Left lung (tissue), 14 donors: Measurements from ENCODE around the gene GPX1. TPM values are rescaled to one million over a fixed set of nuclear protein-coding genes. Genes with fewer than 3 reads are reported as not detected.
"Not testable (repeated sequence)": the region's sequence is repeated elsewhere in the genome, so short reads cannot be mapped to it uniquely, and the experiment has no call there.

Experiments used
- ATAC-seq: fragments of 200-7000 bp; cut with Tn5 transposase; one replicate; pipeline ENCODE4 v1.9.1; 2020; ENCODE audit warnings: moderate library complexity
- DNase-seq, 4 donors: peaks; one replicate each; pipeline ENCODE4 v3.0.0-alpha.2; 2013 to 2020
- H3K27ac ChIP-seq, 2 donors: fragments of 200-600 bp; sonication (generic) in 1 of 2; one replicate each; pipeline versions ENCODE4 v1.5.0 to v1.8.0; 2020 to 2021
- H3K27me3 ChIP-seq, 2 donors: fragments of 200-600 bp; sonication (generic) in 1 of 2; one replicate each; pipeline versions ENCODE4 v1.5.0 to v1.8.0; 2020 to 2021
- H3K36me3 ChIP-seq, 2 donors: fragments of 200-600 bp; sonication (generic) in 1 of 2; one replicate each; pipeline versions ENCODE4 v1.5.0 to v1.8.0; 2020 to 2021
- H3K4me1 ChIP-seq, 2 donors: fragments of 200-600 bp; one replicate each; pipeline ENCODE4 v1.8.0; 2021
- H3K4me3 ChIP-seq, 2 donors: fragments of 200-600 bp; sonication (generic) in 1 of 2; one replicate each; pipeline versions ENCODE4 v1.5.0 to v1.8.0; 2020 to 2021; ENCODE audit warnings: mild to moderate bottlenecking in 1 of 2
- H3K9me3 ChIP-seq, 2 donors: fragments of 200-600 bp; sonication (generic) in 1 of 2; one replicate each; pipeline versions ENCODE4 v1.5.0 to v1.8.0; 2020 to 2021
- intact Hi-C, 2 donors: fragments of 100-400 bp; cut with DNase I; formaldehyde crosslinking; loops; one replicate each; pipeline versions ENCODE4 v1.11.2 to v1.14.2; 2022
- long read RNA-seq, 12 donors: library from polyadenylated mRNA in 2 of 12; unstranded in 2 of 12; transcript quantifications; one replicate each; pipeline ENCODE4 v2.0.0 and lab custom pipeline, GENCODE V29; 2019 to 2026
- polyA plus RNA-seq, 6 donors: library from polyadenylated mRNA; unstranded; fragments of 120-200 nt; gene quantifications; one replicate each; pipeline ENCODE4 v1.2.1, GENCODE V29; 2013; ENCODE audit not compliant: insufficient read length in 6 of 6
- total RNA-seq, 2 donors: library from RNA; stranded (reverse); fragmentation: NEBNext Ultra II Directional; extraction: Animal tissue kit (Norgen Biotek cat#: 25700); gene quantifications; one replicate each; pipeline ENCODE4 v1.2.1, GENCODE V29; 2021
- TF ChIP-seq, protein P1 (sequence below), 2 donors: fragments of 200-600 bp; sonication (generic) in 1 of 2; IDR thresholded peaks; one replicate each; pipeline versions ENCODE4 v1.5.0 to v1.8.0; 2021; ENCODE audit warnings: antibody characterized with exemption in 2 of 2
- donor health status: DM: no; HTN: yes; CAD: no.
- donor health status: DM: no; HTN: no; CAD: no.

Gene GPX1
- total RNA-seq (100 to 1,000 TPM; 468 to 518 TPM), polyA plus RNA-seq (100 to 1,000 TPM; 100 to 164 (median 131) TPM)
- long read RNA-seq, donor 1, transcript GPX1-202 (2 exons, 1,151 nt) = major isoform, 138 of 213 reads
- long read RNA-seq, donor 1, transcript GPX1-201 (1 exons, 1,135 nt) = minor isoform, 74 of 213 reads
- long read RNA-seq, donor 1, partial matches to known transcripts = 0 of 213 reads
- long read RNA-seq, donor 1, other reads (novel, unspliced or antisense) = 0 of 213 reads
- long read RNA-seq, donor 2, transcript GPX1-201 (1 exons, 1,135 nt) = minor isoform, 66 of 160 reads
- long read RNA-seq, donor 2, transcript GPX1-202 (2 exons, 1,151 nt) = major isoform, 94 of 160 reads
- long read RNA-seq, donor 2, partial matches to known transcripts = 0 of 160 reads
- long read RNA-seq, donor 2, other reads (novel, unspliced or antisense) = 0 of 160 reads
- long read RNA-seq, donor 3, transcript GPX1-202 (2 exons, 1,151 nt) = major isoform, 74 of 110 reads
- long read RNA-seq, donor 3, transcript GPX1-201 (1 exons, 1,135 nt) = minor isoform, 36 of 110 reads
- long read RNA-seq, donor 3, partial matches to known transcripts = 0 of 110 reads
- long read RNA-seq, donor 3, other reads (novel, unspliced or antisense) = 0 of 110 reads
- long read RNA-seq, donor 4, transcript GPX1-202 (2 exons, 1,151 nt) = major isoform, 820 of 835 reads
- long read RNA-seq, donor 4, transcript GPX1-205 (2 exons, 708 nt) = minor isoform, 9 of 835 reads
- long read RNA-seq, donor 4, partial matches to known transcripts = 0 of 835 reads
- long read RNA-seq, donor 4, other reads (novel, unspliced or antisense) = 2 of 835 reads
- long read RNA-seq, donor 5, transcript GPX1-201 (1 exons, 1,135 nt) = minor isoform, 52 of 152 reads
- long read RNA-seq, donor 5, transcript GPX1-202 (2 exons, 1,151 nt) = major isoform, 98 of 152 reads
- long read RNA-seq, donor 5, partial matches to known transcripts = 0 of 152 reads
- long read RNA-seq, donor 5, other reads (novel, unspliced or antisense) = 0 of 152 reads
- long read RNA-seq, donor 6, transcript GPX1-201 (1 exons, 1,135 nt) = minor isoform, 48 of 166 reads
- long read RNA-seq, donor 6, transcript GPX1-202 (2 exons, 1,151 nt) = major isoform, 117 of 166 reads
- long read RNA-seq, donor 6, partial matches to known transcripts = 0 of 166 reads
- long read RNA-seq, donor 6, other reads (novel, unspliced or antisense) = 0 of 166 reads
- long read RNA-seq, donor 7, transcript GPX1-201 (1 exons, 1,135 nt) = minor isoform, 34 of 99 reads
- long read RNA-seq, donor 7, transcript GPX1-202 (2 exons, 1,151 nt) = major isoform, 65 of 99 reads
- long read RNA-seq, donor 7, partial matches to known transcripts = 0 of 99 reads
- long read RNA-seq, donor 7, other reads (novel, unspliced or antisense) = 0 of 99 reads
- long read RNA-seq, donor 8, transcript GPX1-201 (1 exons, 1,135 nt) = minor isoform, 32 of 112 reads
- long read RNA-seq, donor 8, transcript GPX1-202 (2 exons, 1,151 nt) = major isoform, 76 of 112 reads
- long read RNA-seq, donor 8, partial matches to known transcripts = 0 of 112 reads
- long read RNA-seq, donor 8, other reads (novel, unspliced or antisense) = 0 of 112 reads
- long read RNA-seq, donor 9, transcript GPX1-201 (1 exons, 1,135 nt) = major isoform, 6 of 8 reads
- long read RNA-seq, donor 9, partial matches to known transcripts = 0 of 8 reads
- long read RNA-seq, donor 9, other reads (novel, unspliced or antisense) = 0 of 8 reads
- long read RNA-seq, donor 10, transcript GPX1-202 (2 exons, 1,151 nt) = major isoform, 701 of 710 reads
- long read RNA-seq, donor 10, transcript GPX1-201 (1 exons, 1,135 nt) = minor isoform, 6 of 710 reads
- long read RNA-seq, donor 10, partial matches to known transcripts = 0 of 710 reads
- long read RNA-seq, donor 10, other reads (novel, unspliced or antisense) = 3 of 710 reads
- long read RNA-seq, donor 11, transcript GPX1-202 (2 exons, 1,151 nt) = major isoform, 151 of 206 reads
- long read RNA-seq, donor 11, transcript GPX1-201 (1 exons, 1,135 nt) = minor isoform, 55 of 206 reads
- long read RNA-seq, donor 11, partial matches to known transcripts = 0 of 206 reads
- long read RNA-seq, donor 11, other reads (novel, unspliced or antisense) = 0 of 206 reads
- long read RNA-seq, donor 12, transcript GPX1-202 (2 exons, 1,151 nt) = major isoform, 136 of 164 reads
- long read RNA-seq, donor 12, transcript GPX1-201 (1 exons, 1,135 nt) = minor isoform, 28 of 164 reads
- long read RNA-seq, donor 12, partial matches to known transcripts = 0 of 164 reads
- long read RNA-seq, donor 12, other reads (novel, unspliced or antisense) = 0 of 164 reads

DNA sequence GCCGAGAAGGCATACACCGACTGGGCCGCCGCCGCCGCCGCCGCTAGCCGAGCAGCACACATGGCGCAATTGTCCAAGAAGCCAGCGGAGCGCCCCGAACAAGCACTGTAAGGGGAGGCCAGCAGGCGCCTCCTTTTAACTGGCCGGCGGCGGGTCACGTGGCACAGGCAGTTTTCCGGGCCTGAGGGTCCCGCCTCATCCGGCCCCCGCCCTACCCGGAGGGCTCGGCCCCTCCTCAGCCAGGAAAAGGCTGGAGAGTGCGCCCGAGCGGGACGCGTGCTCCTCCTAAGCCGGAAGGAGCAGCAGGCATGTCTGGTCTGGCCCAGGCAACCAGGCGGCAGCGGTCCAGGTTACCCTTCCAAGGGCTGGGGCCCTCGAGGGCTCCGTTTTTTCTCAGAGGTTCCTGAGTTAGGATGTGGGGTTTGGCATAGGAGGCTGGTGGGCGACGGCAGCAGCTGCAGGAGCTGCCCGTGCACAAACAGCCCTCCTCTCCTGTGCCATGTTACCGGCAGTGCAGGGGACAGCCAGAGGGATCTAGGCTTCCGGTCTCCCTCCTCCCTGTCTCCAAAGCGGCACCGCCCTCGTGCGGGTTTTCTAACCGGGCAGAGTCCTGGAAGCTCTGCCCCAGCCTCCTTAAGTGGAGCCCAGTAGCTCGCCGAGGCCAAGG lies at the start of gene GPX1:
GPX1 (minus strand) TSS at position 137 of the 667 bp plus-strand sequence; CDS start at position 62, 75 bp downstream.
- no peaks in the 10 kb centered on the region for H3K27me3 ChIP-seq
- H3K4me3 ChIP-seq = peak within 1 kb of the TSS; percentile 74 to 83
- peak within 1 kb of the TSS; percentile 90 to 93 for H3K27ac ChIP-seq
- intact Hi-C loops = no loop called here
- H3K9me3 ChIP-seq = no peaks in the 10 kb centered on the region
- H3K4me1 ChIP-seq = peaks cover 33 to 77% of the 10 kb centered on the region in 2 donors
- DNase-seq = peak; percentile 88 to 98 (median 96)
- H3K36me3 ChIP-seq = peaks cover 9 to 75% of the 10 kb centered on the region in 2 donors
- TF ChIP-seq, protein P1, sequence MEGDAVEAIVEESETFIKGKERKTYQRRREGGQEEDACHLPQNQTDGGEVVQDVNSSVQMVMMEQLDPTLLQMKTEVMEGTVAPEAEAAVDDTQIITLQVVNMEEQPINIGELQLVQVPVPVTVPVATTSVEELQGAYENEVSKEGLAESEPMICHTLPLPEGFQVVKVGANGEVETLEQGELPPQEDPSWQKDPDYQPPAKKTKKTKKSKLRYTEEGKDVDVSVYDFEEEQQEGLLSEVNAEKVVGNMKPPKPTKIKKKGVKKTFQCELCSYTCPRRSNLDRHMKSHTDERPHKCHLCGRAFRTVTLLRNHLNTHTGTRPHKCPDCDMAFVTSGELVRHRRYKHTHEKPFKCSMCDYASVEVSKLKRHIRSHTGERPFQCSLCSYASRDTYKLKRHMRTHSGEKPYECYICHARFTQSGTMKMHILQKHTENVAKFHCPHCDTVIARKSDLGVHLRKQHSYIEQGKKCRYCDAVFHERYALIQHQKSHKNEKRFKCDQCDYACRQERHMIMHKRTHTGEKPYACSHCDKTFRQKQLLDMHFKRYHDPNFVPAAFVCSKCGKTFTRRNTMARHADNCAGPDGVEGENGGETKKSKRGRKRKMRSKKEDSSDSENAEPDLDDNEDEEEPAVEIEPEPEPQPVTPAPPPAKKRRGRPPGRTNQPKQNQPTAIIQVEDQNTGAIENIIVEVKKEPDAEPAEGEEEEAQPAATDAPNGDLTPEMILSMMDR (IDR thresholded peaks at IDR 0.05) = no peak
- peak; percentile 94 for ATAC-seq

DNA sequence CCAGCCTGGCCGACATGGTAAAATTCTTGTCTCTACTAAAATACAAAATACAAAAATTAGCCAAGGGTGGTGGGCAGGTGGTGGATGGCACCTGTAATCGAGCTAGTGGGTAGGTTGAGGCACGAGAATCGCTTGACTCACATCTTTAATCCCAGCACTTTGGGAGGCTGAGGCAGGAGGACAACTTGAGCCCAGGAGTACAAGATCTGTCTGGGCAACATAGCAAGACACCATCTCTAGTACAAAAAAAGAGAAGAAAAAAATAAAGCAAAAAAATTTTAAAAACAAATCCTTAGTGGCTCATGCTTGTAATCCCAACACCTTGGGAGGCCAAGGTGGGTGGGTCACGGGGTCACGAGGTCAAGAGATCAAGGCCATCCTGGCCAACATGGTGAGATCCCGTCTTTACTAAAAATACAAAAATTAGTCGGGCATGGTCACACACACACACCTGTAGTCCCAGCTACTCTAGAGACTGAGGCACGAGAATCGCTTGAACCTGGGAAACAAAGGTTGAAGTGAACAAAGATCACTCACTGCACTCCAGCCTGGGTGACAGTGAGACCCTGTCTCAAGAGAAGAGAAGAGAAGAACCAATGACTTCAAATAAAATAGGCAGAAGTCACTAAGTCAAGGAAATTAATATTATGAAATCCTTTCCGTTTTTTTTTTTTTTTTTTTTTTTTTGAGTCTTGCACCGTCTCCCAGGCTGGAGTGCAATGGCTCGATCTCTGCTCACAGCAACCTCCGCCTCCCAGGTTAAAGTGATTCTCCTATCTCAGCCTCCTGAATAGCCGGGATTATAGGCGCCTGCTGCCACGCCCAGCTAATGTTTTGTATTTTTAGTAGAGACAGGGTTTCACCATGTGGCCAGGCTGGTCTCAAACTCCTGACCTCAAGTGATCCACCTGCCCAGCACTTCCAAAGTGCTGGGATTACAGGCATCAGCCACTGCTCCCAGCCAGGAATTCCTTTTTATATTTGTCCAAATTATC lies 48.7 kb upstream of the GPX1 start:
- peaks cover 0 to 13% of the 10 kb centered on the region in 2 donors for H3K36me3 ChIP-seq
- ATAC-seq = no peak
- TF ChIP-seq, protein P1 (IDR thresholded peaks at IDR 0.05) = no peak
- H3K4me1 ChIP-seq = peaks cover 39 to 86% of the 10 kb centered on the region in 2 donors
- intact Hi-C loops = no loop called here
- H3K4me3 ChIP-seq = peak overlapping the region in 1 of 2 donors; percentile 4
- no peaks in the 10 kb centered on the region for H3K27me3 ChIP-seq
- no peak for DNase-seq
- no peaks in the 10 kb centered on the region for H3K9me3 ChIP-seq
- H3K27ac ChIP-seq = peak overlapping the region; percentile 54 to 61

DNA sequence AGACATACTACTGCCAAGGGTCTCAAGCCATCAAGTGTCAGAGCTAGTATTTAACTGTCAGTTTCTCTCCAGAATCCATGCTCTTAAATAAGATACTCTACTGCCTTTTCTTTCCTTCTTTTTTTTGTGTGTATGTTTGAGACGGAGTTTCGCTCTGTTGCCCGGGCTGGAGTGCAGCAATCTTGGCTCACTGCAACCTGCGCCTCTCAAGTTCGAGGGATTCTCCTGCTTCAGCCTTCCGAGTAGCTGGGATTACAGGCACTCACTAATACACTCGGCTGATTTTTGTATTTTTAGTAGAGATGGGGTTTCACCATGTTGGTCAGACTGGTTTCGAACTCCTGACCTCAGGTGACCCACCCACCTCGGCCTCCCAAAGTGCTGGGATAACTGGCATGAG lies 47.4 kb upstream of the GPX1 start:
- H3K9me3 ChIP-seq, DNase-seq, intact Hi-C loops, H3K4me3 ChIP-seq, H3K27me3 ChIP-seq: not testable (repeated sequence)
- Histone ChIP-seq H3K36me3 (peaks cover 0 to 13% of the 10 kb centered on the region in 2 donors), H3K4me1 (peaks cover 51 to 97% of the 10 kb centered on the region in 2 donors), H3K27ac (peak overlapping the region; percentile 54 to 61)
- ATAC-seq = peak; percentile 29
